NAMALWA (cell line): ENCODE data around the gene PITRM1.
A peak's percentile ranks its signal among the peaks of the same experiment; 100 is the strongest.
"Not testable (repeated sequence)": the region's sequence is repeated elsewhere in the genome, so short reads cannot be mapped to it uniquely, and the experiment has no call there.

Source experiments
- DNase-seq: peaks from one replicate; pipeline ENCODE4 v3.0.0-alpha.2; 2015; ENCODE audit warnings: low spot score

The PITRM1 gene, protein sequence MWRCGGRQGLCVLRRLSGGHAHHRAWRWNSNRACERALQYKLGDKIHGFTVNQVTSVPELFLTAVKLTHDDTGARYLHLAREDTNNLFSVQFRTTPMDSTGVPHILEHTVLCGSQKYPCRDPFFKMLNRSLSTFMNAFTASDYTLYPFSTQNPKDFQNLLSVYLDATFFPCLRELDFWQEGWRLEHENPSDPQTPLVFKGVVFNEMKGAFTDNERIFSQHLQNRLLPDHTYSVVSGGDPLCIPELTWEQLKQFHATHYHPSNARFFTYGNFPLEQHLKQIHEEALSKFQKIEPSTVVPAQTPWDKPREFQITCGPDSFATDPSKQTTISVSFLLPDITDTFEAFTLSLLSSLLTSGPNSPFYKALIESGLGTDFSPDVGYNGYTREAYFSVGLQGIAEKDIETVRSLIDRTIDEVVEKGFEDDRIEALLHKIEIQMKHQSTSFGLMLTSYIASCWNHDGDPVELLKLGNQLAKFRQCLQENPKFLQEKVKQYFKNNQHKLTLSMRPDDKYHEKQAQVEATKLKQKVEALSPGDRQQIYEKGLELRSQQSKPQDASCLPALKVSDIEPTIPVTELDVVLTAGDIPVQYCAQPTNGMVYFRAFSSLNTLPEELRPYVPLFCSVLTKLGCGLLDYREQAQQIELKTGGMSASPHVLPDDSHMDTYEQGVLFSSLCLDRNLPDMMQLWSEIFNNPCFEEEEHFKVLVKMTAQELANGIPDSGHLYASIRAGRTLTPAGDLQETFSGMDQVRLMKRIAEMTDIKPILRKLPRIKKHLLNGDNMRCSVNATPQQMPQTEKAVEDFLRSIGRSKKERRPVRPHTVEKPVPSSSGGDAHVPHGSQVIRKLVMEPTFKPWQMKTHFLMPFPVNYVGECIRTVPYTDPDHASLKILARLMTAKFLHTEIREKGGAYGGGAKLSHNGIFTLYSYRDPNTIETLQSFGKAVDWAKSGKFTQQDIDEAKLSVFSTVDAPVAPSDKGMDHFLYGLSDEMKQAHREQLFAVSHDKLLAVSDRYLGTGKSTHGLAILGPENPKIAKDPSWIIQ

DNA sequence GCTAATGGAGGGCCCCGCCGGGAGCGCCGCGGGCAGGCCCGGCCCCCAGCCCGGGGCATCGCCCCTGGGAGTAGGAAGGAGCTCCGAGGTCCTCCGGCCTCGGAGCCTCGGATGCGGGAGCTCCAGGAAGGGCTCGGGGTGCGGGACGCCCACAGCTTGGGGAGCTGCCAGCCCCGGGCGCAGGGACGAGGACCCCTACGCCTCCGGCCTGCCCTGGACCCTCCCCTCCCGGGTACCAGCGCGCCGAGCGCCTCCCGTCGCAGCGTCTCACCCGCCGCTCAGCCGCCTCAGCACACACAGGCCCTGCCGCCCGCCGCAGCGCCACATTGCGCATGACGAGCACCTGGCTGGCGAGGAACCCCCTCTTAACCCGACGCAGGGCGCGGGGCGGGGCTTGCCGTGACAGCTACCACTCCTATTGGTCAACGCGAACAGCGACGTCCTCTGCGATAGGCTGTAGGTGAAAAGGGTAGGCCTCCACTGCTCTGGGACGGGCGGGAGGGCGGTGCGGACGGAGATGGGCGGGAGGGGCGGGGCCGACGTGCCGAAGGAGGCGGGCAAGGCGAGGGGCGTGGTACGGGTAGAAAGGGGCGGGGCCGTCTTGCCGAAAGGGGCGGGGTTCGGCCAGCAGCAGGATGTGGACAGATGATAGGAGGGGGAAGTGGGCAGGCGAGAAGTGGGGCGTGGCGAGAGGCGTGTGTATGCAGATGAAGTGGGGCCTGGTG, at the start of gene PITRM1:
TSS of gene PITRM1 (minus strand) at position 337 of the 725 bp plus-strand sequence. CDS start at position 327, 10 bp downstream.
- peak; percentile 99 for DNase-seq

DNA sequence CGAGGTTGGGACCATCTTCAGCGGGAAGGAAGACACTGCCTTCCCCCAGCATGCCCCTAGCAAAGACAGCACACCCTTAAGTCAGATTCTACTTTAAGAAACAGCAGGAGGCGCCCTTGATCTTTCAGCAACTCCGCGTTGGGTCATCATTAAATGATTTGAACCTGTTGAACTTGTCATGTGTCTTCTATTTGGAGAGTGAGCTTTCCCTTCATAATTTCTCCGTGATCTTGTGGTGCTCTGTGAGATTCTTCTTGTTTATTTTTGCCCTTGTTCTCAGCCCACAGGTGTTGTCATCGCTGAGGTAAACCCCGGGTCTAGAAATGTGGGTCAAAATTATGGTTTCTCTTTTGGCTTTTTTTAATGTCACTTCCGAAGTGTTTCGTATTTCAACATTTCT, 49.5 kb upstream of the PITRM1 start:
- peak; percentile 23 for DNase-seq

DNA sequence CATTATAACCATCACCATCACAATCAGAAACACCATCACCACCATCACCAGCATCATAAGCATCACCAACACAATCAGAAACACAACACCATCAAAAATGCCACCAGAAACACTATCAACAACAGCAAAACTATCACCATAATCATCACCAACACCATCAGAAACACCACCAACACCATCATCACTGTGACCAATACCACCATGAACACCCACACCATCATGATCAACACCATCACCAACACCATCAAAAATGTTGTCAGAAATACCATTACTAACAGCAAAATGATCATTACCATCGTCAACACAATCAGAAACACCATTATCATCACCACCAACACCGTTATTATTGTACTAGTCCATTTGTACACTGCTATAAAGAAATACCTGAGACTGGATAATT, 49.0 kb upstream of the PITRM1 start:
- DNase-seq = not testable (repeated sequence)

DNA sequence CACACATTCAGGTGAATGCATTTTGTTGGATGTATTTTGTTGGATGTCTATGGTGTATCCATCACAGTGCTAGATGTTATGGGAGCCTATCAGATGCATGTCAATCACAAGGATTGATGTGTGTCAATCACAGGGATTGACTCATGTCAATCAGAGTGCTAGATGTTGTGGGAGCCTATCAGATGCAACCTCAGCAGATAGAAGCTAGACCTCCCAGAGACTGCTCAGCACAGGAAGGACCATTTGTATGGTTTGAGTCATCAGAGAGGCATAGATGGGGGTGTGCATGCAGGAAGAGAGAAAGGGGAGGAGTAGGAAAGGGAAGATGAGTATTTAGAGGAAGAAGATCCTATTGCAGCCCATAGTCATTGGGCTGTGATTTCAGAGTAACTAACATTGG, 48.3 kb upstream of the PITRM1 start:
- DNase-seq = no peak

DNA sequence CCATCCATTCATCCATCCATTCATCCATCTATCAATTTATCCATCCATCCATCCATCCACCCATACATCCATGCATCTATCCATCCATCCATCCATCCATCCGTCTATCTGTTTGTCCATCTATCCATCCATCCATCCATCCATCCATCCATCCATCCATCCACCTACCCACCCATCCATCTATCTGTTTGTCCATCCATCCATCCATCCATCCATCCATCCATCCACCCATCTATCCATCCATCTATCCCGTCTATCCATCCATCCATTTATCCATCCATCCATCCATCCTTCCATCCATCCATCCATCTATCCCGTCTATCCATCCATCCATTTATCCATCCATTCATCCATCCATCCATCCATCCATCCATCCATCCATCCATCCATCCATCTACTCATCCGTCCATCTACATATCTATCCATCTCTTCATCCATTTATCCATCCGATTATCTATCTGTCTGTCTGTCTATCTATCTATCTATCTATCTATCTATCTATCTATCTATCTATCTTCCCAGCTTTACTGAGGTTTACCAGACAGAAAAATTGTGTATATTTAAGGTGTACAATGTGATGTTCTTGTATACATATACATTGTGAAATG, 46.5 kb upstream of the PITRM1 start:
- DNase-seq = not testable (repeated sequence)

DNA sequence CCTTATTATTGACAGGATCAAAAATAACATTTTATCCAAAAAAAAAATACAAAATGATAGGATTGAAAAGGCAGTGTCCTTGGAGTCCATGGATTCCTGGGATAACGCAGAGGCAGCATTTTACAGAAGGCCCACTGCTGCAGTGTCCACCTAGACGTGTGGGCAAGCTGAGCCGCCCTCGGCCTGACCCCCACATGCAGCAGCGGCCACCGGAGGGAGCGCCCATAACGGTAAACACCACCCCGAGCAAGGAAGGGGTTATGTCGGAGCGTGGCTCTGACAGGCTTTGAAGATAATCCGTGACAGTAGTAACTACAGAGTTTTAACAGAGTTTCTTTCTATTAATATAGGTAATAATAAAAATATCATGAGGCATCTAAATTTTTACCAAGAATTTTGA, 45.3 kb upstream of the PITRM1 start:
- no peak for DNase-seq

DNA sequence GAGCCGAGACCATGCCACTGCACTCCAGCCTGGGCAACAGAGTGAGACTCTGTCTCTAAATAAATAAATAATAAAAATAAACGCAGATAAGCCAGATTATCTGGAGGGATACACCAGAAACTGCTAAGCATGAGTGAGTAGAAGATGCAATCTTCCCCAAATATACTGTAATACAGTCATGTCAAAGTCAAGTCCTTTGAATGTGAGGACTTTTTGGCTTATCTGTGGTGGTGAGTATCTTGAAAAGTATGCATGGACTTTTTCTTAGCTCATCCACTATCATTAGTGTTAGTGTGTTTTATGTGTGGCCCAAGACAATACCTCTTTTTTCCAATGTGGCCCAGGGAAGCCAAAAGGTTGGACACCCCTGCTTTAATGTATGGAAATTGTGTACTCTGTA, 44.7 kb upstream of the PITRM1 start:
- DNase-seq = no peak

DNA sequence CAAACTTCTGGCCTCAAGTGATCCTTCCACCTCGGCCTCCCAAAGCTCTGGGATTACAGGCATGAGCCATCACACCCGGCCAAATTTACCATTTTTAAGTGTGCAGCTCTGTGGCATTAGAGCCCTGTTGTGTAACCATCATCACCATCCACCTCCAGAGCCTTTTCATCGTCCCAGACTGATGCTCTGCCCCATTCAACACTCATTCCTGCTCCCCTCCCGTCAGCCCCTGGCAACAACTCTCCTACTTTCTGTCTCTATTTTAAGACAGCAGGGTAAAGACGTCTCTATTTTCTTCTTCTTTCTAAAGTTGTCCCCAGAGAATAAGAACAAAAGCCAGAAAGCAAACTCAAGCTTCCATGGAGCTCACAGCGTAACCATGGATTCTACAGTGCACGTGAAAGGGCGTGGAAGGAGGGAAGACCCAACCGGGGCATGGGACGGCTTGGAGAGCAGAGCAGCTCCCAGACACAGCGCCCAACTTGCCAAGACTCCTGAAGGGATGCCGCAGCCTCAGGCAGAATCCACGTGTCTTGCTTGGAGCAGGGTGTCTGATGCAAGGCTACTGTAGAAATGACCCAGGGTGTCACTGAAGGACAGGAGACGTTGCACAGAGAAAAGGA, 42.7 kb upstream of the PITRM1 start:
- no peak for DNase-seq

DNA sequence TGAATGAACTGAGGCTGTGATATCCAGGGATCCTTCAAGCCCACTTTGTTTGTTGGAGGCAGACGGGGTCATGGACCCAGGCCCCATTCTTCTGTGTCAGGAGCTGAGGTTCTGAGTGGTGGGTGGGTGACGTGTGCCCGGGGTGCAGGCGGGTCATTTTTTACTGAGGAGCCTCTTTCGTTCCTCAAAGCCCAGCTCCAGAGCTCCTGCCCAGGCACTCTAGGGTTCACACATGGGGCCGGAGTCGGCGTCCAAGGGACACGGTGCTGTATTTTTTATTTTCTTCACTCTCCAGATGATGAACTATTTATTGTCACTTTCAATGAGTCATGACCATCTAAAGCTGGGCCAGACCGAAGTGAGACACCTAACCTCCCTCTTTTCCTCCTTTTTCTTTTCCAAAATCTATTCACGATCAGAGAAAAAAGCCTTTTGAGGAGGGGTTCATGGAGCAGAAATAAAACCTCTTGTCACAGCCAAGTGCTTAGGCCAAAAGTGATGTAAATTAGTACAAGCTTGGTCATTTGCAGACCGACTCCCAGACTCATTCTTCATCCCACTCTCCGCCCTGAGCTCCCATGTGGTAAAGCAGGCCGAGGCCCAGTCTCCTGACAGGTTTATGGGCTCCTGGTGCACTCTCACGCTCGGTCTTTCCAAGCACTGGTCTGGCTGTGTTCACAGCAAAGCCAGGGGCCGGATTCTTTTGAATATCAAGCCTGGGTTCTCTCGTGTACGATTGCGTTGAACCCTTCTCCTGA, 41.4 kb upstream of the PITRM1 start:
- no peak for DNase-seq

DNA sequence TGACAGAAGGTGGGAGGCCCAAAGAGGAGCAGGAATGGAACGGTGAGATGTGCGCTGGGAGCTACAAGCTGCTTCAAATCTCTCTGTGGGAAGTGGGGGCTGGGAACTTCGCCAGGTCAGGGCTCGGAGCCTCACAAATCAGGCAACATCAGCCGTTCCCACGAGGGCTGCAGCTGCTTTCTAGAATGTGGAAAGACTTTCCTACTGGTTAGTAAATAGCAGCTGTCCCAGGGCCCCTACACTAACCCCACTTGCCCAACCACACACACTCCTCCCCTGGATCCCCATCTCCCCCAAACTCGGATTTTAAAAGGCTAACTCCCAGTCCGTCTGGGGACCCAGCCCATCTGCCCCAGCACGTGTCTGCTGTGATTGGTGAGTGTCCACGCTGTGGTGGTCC, 40.6 kb upstream of the PITRM1 start:
- no peak for DNase-seq

DNA sequence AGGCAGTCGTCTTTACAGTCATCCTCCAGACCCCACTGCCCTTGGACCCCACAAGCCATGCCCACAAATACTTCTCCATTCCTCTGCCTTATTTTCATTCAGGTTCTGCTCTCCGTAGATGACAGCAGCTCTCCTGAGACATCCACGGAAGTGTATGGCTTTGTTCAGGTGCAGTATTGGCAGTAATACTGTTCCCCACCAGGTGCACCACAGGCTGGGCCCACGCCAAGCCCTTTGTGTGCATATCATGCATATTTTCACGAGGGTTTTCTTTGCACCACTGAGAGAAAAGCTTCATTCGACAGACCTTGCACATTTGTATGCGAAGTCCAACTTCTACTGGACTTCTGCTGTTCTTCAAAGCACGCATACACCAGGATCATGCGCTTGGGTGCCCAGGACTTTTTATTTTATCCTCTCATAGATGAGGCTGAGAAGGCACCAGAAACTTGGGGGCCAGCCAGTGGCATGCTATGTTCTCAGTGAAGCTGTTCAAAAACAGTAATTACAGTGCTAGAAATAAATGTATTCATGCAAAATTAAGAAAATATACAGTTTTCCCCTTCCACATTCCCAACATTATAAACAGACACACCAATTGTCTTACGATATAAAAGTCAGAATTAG, 37.8 kb upstream of the PITRM1 start:
- no peak for DNase-seq

DNA sequence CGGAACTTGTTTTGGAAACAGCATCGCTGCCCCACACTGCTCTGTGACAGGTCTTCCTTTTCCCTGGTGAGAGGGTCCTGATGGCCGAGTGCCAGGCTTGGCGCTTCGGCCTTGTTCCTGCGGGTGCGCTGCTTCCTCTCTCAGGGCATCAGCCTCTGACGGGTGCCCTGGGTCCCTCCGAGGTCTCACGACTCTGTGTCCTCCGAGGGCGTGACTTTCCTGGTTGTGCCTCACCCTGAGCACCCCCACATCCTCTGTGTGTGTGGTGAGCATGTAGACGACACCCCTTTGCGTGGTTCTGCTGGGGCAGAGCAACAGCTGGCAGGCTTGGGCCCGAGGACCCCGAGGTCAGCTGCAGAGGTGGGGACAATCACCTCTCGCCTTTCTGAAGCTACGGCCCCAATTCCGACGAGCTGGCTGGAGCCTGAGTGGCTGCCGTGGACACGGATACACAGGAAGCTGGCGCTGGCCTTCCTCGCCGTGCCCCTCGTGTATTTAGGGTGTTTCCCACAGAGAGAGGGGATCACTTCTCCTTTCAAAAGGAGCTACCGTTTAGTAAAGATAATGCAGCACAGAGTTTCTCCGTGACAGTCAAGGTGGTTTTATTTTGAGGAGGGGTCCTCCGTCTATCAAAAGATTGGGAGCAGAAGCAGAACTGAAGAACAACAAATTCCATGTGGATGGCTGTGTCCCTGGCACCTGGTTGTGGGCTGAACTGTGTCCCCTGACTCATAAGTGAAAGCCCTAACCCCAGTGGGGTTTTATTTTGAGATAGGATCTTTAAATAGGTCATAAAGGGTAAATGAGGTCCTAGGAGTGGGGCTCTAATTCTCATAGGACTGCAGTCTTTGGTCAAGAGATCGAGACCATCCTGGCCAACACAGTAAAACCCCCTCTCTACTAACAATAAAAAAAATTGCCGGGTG, 36.2 kb upstream of the PITRM1 start:
- DNase-seq = no peak

DNA sequence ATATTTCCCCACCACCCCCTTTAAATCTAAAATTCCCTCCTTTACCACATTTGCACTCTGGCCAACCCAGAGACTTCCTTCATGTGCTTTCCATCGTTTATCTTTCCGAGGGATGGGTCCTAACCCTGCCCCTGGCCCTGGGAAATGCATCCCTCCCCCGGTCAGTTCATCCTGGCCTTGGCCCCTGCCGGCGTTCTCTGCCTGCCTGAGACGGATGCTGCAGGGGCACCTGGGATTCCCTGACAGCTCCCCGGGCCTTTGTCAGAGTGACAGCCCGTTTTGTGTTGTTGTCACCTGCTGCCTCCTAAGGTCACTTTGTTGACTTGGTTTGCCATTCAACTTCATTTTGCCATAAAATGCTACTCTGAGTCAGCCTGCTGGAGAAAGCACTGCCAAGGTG, 34.8 kb upstream of the PITRM1 start:
- DNase-seq = no peak

DNA sequence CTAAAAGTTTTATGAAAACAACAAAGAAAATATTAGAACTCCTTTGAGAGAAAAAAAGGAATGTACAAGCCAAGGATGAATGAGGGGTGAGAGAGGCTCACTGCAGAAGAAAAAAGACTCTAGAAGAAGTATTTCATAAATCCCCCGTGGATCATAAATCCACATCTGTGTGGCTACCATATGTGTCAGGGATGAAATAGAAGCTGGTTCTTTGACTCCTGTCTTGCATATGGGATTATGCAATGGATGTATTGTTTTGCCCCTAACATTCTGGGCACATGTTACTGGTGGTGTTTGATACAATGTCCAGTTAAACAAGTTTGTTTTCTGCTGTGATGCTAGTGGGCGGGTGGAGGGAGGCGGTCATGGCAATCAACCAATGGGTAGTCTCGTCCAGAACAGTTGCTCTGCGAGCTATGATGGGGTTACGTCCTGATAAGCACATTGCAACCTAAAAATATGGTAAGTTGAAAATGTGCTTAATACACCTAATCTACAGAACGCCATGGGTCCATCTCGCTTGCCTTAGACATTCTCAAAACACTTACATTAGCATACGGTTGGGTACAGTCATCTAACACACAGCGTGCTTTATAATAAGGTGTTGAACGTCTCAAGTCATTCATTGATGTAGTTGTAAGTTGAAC, 34.1 kb upstream of the PITRM1 start:
- no peak for DNase-seq

DNA sequence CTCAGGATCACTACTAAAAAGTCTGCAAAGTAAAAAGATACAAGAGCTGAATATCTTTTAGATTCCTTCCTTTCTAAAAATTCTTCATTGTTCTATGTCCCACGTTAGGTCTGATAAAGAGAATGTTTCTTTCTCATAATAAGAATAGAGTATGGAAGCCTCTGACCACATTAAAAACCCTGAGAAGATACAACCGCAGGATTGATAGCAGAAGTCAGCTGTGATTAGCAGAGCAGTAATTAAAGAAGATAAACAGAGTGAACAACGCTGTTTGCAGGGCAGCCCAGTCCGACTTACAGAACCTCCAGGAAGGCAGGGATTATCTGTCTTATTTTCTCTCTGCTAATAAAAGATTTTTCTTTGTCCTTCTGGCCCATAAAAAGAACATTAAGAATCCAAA, 31.4 kb upstream of the PITRM1 start:
- DNase-seq = no peak

DNA sequence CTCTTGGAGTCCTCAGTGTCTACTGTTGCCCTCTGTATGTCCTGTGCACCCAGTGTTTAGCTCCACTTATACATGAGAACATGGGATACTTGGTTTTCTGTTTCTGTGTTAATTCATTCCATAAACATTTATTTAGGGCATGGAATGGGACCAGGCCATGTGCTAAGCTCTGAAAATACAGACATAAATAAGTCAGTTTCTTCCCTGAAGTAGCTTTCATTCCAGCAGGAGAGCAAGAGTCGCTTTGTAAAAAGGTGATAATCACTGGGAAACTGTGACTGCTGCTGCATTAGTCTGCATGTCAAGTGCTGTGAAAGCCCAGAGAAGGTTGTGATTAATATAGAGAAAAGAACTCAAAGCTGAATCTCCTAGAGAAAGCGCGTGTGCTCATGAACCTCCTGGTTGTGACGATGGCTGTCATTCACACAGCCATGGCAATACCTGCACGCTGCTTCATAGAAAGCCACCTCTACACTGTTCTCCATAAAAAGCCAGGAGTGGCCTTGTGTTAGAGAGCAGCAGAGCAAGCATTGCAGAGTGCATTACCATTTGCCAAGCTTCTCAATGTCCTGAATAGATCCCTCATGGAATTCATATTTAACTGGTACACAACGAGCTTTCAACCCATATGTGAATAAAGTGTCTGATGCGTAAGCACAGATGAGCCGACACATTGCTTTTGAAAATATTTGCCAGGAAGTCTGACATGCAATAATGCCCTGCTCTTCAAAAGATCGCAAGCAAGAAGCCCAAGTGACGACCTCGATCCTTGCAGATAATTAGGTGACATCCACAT, 30.6 kb upstream of the PITRM1 start:
- DNase-seq = no peak

DNA sequence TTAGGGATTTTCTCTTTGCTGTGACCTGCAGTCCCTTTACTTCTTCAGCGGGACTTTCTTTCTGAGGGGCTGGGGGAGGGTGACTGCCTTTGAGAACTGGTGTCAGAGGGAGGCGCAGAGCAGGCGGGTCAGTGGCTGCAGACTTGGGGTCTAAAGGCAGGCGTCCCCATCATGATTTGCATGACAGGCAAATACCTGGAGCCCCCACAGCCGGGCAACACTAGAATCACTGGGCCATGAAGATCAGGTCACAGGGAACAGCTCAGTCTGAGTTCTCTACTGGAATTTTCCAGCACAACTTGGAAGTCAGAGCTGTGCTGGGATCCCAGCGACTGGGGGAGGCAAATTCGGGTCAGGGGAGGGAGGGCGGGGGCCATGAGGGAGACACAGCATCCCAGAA, 29.2 kb upstream of the PITRM1 start:
- DNase-seq = no peak

DNA sequence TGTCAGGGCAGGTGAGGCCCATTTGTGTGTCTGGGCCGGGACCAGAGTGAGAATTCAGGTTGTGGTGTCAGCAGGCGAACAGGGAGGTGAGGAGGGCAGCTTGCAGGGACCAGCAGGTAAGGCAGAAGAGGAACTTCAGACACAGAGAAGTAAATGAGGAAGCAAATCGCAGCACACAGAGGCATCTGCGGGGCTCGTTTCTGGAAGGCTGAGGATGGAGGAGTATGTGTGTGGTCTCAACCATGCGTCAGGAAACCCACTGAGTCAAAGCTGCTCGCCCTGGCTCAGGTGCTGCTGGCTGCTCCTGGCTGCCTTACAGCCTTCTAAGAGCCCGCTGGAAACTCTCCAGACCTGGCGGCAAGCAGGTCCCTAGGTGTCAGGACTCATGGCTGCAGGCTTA, 26.9 kb upstream of the PITRM1 start:
- DNase-seq = no peak
